H1 (cell line): ENCODE measurements around the gene GUCA1A. TPM values are rescaled to one million over a fixed set of nuclear protein-coding genes. Genes with fewer than 3 reads are reported as not detected.

Source experiments
- polyA plus RNA-seq, 7 experiments: library from polyadenylated mRNA; depleted of rRNA in 3 of 7; stranded (reverse) in 5 of 7; unstranded in 2 of 7; fragments of >200 nt in 5 of 7; fragments of 200-250 nt in 2 of 7; gene quantifications; 1 replicate in 5 of 7; 2 replicates in 1 of 7; 4 replicates in 1 of 7; pipeline versions ENCODE4 v1.2.1 to v1.2.3, GENCODE V29; 2011 to 2013; ENCODE audit warnings: missing spikeins in 2 of 7, mixed read lengths in 2 of 7
- total RNA-seq: library from RNA; stranded (reverse); fragmentation: NEBNext Ultra II Directional; extraction: Animal tissue kit (Norgen Biotek cat#: 25700); gene quantifications from 2 replicates; pipeline ENCODE4 v1.2.1, GENCODE V29; 2021
- TF ChIP-seq, protein P1 (sequence below): IDR thresholded peaks from 2 replicates; pipeline ENCODE4 v1.6.1; 2012; ENCODE audit warnings: low read length, inconsistent platforms

GUCA1A gene
- total and polyA plus RNA-seq, 2 of the 8 experiments (the other 6 are each of a cell fraction or from before 2014, with no cell fraction given) = 4.6 to 24.6 TPM

DNA sequence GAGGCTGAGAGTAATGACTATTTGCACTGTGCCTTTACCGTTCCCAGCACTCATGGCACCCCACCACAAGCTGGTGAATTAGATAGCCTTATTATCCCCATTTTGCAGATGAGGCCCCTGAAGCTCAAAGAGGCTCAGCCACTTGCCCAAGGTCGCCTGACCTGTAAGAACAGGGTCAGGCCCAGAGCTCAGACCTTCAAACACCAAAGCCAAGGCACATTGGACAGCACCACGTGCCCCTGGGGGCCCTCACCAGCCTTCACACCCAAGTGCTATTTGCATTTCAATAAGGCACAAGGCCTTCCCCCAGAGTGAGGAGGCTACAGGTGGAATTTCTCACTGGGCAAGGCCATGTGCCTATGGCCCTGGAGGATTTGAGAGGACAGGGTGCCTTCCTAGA lies 16.5 kb upstream of the GUCA1A start (continued):
- TF ChIP-seq, protein P1, sequence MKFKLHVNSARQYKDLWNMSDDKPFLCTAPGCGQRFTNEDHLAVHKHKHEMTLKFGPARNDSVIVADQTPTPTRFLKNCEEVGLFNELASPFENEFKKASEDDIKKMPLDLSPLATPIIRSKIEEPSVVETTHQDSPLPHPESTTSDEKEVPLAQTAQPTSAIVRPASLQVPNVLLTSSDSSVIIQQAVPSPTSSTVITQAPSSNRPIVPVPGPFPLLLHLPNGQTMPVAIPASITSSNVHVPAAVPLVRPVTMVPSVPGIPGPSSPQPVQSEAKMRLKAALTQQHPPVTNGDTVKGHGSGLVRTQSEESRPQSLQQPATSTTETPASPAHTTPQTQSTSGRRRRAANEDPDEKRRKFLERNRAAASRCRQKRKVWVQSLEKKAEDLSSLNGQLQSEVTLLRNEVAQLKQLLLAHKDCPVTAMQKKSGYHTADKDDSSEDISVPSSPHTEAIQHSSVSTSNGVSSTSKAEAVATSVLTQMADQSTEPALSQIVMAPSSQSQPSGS = 0 out of 2 replicates have a peak, but pooled peaks have one; percentile 42
